ENCODE measurements around the gene FAM47E.

DNA sequence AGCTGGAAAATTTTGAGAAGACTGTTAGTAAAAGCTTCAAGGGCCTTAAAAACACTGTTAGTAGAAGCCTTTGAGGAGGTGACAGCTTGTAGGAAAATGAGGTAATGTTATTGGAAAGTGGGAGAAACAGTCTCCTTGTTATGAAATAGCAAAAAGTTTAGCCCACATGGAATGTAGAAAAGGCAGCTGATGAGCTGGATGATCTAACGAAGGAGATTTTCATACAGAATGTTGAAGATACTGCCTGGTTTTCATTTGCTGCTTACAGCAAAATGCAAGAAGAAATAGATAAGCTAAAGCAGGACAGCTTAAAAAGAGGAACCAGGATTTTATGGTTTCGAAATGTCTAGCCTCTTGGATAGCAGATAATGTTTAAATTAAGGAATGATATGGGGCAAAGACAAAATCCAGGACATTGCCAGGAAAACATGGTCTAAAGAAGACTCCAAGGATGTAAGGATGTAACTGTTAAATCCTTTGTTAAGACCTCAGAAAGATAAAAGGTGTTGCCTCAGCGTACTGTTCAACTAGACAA lies 44.8 kb downstream of the FAM47E start:
- no peak for TF ChIP-seq POLR2A (IDR thresholded peaks at IDR 0.05)
- TF ChIP-seq, protein P1, sequence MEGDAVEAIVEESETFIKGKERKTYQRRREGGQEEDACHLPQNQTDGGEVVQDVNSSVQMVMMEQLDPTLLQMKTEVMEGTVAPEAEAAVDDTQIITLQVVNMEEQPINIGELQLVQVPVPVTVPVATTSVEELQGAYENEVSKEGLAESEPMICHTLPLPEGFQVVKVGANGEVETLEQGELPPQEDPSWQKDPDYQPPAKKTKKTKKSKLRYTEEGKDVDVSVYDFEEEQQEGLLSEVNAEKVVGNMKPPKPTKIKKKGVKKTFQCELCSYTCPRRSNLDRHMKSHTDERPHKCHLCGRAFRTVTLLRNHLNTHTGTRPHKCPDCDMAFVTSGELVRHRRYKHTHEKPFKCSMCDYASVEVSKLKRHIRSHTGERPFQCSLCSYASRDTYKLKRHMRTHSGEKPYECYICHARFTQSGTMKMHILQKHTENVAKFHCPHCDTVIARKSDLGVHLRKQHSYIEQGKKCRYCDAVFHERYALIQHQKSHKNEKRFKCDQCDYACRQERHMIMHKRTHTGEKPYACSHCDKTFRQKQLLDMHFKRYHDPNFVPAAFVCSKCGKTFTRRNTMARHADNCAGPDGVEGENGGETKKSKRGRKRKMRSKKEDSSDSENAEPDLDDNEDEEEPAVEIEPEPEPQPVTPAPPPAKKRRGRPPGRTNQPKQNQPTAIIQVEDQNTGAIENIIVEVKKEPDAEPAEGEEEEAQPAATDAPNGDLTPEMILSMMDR (IDR thresholded peaks at IDR 0.05): no peak
- no peak for TF ChIP-seq POLR2AphosphoS5 (IDR thresholded peaks at IDR 0.05)

Measured in prostate gland (tissue), 2 donors.